Stimulated activated CD8-positive, alpha-beta memory T cell treated with anti-CD3 and anti-CD28 coated beads, Interleukin-12 subunit alpha, Interleukin-12 subunit beta, amount 100 ng/mL, for 24 hours (primary cell): Measurements from ENCODE around the gene KAT7.
"Not testable (repeated sequence)": the region's sequence is repeated elsewhere in the genome, so short reads cannot be mapped to it uniquely, and the experiment has no call there.

ENCODE experiments used
- DNase-seq: peaks from one replicate; pipeline ENCODE4 v3.0.0-alpha.2; 2020; ENCODE audit errors: extremely low read depth

Gene KAT7

DNA sequence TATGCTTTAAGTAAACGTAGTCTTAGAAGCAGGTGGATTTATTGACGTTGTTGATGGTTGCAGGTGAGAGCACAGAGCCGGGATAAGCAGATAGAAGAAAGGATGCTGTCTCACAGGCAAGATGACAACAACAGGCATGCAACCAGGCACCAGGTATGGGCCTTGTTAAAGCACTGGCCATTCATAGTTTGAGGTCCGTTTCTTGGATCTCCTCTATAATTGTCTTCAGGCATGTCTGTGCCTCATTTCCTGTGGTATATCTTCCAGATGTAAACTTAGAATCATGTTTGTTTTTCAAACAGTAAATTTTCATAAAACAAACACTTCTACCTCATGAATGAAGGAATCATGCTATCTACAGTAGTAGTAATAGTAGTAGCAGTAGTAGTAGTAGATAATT lies 20.6 kb downstream of the KAT7 start:
- DNase-seq, result no peak

DNA sequence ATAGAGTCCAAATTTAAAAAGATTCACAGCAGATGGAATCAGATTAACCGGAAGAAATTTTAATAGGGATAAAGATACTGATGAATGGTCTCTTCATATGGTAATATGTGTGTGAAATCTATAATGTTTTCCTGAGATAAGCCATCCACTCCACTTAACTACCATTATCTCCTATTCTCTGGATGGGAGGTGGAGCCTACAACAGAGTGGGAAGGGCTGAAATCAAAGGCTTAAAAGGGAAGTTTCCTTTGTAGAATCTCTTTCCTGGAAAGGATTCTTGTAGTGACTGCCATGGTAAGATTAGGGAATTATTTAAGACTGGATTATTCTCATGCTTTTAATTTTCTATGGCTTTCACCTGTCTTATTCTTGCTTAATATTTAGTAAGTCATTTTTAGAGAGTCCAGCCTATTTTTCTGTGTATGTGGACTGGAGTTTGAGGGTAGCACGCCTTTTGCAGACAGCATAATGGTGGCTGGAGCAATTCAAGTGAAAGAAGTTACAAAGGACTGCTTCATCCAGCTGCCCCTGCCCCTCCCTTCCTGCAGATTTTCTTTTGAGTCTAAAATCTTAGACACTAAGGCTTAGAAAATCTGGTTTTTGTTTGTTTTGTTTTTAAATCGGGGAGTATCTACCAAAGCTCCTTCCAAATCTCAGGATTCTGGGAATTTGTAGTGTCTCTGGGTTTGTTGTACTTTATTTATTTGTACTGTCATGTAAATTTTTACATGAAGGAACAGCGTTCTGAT lies 26.5 kb downstream of the KAT7 start:
- DNase-seq, result no peak

DNA sequence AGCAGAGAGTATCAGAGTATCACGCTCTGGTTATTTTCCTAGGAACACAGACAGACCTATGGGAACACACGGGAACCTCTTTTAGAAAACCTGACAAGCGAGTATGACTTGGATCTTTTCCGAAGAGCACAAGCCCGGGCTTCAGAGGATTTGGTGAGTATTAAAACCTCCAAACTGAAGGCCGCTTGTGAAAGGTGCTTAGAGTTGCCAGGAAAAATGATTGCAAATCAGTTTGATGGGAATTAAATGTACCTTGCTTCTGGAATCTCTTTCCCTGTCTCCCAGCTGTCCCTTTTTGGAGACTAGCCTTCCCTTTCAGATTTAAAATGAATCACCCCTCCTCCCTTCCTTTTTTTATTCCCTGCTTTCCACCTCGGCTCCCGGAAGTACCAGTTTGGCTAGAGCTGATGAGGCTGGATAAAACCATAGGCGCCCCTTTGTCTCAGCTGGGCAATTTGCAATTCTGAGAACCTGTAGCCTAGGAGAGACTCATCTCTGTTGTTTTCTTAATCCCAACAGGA lies 27.3 kb downstream of the KAT7 start:
- no peak for DNase-seq

DNA sequence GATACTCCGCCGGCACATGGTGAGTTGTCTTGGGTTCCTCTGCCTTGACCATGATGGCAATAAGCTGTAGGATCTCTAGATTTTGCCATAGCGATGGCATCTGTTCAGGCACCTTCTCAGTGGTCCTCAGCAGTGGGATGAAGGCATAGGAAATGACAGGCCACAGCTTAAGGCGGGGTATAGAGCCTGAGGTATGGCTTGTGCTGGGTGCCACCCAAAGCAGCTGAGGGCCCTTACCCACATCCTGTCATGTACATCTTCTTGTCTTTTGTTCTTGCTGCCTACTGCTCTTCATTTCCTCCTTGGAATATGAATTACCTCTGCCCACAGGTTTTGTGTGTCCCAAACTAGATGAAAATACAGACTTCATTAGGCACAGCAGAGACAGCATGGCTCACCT lies 29.5 kb downstream of the KAT7 start:
- peak; percentile 1 for DNase-seq

DNA sequence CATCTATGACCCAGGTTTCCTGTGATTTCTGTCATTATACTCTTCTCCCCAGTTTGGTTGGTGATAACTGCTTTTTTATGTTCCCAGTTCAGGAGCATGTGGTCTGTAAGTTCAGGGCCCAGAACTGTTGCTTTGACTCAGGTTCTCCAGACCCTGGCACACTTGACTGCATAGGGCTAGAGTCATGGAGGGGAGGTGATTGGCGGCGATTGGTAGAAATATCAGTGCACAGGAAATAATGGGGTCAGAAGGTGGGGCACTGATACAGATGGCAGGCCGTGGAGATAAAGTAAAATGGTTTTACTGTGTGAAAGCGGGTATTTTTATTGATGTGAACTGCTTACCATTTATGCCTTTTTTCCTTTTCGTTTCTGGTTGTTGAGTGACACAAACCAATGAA lies 30.7 kb downstream of the KAT7 start:
- DNase-seq, result no peak

DNA sequence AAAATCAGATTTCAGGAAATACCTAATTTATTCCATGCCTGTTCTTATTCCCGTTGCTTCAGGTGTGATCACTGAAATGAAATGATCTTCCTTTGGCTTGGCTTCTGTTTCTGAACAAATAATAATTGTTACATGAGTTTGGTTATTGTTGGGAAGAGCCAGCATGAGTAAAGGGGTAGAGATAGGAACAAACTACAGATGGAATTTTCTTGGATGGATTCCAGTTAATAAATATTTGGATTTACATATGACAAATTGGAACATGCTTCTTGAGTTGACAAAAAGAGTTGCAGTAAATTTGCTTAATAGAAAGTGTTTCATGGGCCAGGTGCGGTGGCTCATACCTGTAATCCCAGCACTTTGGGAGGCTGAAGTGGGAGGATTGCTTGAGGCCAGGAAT lies 31.2 kb downstream of the KAT7 start:
- no peak for DNase-seq

DNA sequence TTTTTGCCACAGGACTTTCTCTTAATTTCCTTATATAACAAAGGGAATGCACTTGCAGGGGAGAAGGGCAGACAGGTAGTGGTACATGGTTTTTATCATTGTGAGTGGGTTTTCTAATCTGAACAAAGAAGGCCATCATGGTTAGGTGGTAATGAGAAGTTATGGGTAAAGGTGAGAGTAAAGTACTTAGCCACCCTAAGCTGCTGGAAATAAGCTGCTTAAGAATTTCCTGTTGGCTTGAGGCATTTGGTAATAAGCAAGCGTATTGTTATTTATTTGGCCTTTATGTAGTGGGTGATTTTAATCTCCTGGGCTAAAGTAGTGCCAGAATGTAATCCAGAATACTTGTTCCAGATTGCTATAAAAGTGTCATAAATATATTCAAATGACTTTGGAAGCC lies 32.3 kb downstream of the KAT7 start:
- no peak for DNase-seq

DNA sequence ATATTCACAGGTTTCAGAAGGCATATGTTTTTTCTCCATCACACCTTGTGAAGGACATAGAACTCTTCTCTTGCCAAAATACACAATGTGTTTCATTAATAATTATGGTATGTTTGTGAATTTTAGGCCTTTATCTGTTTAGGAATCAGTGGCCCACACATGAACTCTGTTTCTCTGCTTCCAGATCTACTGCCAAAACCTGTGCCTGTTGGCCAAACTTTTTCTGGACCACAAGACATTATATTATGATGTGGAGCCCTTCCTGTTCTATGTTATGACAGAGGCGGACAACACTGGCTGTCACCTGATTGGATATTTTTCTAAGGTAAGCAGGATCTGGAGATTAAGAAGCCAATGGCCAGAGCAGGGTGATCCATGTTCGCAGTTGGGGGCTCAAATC lies 33.0 kb downstream of the KAT7 start:
- DNase-seq, result no peak

DNA sequence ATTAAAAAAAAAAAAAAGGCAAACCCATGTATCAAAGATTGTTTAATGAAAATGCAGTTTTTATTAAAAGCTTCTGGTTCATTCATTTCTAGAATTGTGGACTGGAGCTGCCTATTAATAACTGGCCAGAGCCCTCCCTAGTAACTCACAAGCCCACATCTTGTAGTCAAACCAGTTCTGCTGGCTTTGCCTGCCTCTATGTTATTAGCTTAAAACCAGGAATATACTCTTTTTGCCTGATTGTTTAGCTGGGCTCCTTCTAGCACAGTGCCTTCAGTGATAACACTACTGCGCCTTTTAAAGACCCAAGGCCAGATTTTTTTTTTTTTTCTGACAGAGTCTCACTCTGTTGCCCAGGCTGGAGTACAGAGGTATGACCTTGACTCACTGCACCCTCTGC lies 33.4 kb downstream of the KAT7 start:
- DNase-seq, result no peak

DNA sequence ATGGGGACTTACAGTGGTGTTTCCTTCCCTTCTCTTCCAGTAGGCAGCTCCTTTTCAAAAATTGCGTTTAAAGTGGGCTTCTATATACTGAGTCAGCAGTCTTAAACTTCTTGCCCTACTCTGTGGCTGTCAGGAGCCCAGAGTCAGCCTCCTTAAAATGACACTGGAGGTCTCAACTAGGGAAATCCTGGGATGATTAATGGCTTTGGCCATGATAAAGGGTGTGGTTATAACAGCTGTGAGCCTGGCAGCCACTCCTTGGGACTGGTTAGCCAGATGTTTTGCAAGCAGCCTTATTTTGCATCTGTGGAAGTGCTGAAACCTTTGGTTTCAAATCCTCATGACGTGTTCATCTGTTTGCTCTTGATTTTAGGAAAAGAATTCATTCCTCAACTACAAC lies 34.3 kb downstream of the KAT7 start:
- DNase-seq, result no peak

DNA sequence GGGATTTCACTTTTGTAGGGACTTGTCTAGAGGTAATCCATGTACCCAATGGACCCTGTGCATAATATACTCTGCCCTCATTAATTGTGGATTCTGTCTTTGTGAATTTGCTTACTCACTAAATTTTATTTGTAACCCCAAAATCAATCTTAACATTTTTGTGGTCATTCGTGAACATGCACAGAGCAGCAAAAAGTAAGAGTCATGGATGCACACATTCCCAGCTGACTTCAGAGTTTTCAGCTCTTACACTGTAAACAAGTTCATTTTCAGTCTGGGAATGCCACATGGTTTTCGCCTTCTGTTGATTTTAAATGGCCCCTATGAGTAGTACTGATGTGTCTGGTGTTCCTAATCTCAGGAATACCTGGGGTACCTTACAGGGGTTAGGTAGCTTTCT lies 35.1 kb downstream of the KAT7 start:
- DNase-seq, result no peak

DNA sequence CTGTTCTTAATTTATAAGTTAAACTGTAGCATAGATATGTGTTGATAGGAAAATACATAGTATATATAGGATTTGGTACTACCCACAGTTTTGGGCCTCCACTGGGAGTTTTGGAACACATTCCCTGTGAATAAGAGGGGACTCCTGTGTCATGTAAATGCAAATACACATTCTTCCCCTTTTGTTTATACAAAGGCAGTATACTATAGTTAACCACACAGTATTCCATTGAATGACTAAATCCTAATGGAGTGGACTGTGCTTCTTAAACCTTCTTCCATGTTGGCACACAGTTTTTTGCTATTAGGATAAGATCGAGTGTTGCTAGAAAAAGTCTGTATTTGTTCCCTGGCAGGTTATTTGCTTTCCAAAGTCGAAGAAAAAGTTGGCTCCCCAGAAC lies 37.2 kb downstream of the KAT7 start:
- DNase-seq, result no peak

DNA sequence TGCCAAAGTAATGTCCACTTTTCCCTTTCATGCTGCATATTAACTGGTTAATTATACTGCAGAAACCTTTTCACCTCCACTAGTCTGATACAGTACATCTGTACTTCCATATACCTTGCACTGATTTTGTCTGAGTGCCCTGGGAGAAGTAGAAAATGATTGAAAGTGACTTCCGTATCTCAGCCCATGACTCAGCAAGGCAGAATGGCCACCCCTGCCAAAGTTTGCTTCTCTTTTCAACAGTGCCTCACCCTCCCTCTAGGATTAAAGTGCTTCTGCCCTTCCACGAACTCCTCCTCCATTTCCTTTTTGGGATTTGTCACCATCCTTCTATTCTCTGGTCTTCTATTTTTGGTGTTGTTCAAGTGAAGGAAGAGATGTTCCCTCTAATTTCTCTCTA lies 39.8 kb downstream of the KAT7 start:
- not testable (repeated sequence) for DNase-seq

DNA sequence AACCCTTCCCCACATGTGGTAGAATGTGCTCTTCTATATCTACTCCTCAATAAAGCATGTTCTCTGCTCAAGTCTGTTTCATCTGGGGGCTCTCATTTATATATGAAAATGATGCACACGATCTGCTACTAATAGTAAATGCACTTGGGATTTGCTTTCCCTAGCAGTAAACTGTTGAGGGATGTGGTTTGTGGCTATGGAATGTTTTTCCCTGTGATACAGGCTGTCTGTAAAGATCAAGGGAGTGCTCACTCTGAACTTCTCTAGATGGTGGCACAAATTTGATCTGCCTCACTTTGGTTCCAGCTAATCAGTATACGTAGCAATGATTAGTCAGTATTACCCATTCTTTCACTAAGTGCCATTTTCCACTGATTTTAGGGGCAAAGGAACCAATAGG lies 40.5 kb downstream of the KAT7 start:
- DNase-seq, result no peak

DNA sequence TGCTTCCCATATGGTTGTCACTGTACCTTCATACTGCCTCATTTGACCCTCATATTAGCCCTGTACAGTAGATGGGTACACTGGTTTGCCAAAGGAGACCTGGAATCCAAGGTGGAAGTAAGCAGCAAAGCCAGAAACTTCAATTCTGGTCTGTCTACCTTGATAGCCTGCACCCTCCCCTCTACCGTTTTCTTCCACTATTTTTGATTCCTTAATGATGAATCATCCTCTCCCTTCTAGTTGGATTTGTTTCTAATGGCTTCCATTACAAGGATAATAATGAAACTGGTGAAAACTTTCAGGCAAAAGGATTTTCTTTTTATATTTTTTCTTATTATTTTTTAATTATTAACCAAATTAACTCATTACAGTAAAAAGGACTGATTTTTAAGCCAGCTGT lies 42.1 kb downstream of the KAT7 start:
- DNase-seq, result no peak

DNA sequence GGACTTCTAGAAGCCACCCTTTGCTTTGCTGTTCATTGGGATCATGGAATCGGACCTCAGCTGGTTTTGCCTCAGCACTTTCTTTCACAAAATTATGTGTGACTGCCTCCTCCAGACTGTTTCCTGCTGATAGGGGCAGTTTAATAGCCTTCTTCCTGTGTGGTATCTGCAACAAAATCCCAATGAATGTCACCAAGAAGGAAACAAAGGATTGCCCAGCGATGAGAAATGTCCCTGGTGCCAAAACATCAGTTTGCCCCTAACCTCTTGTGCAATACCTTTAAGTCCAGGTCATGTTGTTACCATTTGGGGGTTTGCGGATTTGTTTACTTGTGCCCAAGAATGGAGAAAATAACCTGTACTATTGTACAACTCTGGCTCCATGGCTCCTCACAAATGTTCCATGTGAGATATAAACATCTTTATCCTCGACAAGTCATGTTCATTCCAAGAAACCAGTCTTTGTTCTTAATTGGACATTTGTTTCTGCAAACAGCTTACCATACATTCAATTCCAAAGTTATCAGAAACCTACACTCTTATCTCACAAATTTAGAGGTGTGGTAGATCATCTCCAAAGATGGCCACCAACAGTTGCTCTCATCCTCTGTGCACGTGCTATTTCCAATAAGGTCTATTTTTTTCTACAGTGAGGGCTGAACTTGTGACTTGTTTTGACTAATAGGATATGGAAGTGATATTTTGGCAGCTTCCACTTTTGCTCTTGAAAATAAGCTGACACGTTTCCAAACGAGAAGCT lies 44.5 kb downstream of the KAT7 start:
- no peak for DNase-seq

DNA sequence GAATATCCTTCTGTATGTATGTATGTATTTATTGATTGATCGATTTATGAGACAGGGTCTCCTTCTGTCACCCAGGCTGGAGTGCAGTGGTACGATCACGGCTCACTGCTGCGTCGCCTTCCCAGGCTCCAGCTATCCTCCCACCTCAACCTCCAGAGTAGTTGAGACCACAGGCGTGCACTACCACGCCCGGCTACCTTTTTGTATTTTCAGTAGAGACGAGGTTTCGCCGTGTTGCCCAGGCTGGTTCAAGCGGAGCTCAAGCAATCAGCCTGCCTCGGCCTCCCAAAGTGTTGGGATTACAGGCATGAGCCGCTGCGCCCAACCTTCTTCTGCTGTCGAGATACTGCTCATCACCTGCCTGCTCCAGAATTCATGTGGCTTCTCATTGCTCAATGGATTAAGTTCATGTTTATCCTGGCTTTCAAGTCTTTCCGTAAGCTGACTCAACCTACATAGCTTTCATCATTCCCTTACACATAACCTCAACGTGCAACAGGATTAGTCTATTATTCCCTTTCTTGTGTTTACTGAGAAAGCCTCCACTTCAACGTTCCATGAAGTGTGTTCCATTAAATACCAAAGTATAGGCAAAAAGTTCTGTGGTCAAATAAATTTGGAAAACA lies 45.8 kb downstream of the KAT7 start:
- no peak for DNase-seq

DNA sequence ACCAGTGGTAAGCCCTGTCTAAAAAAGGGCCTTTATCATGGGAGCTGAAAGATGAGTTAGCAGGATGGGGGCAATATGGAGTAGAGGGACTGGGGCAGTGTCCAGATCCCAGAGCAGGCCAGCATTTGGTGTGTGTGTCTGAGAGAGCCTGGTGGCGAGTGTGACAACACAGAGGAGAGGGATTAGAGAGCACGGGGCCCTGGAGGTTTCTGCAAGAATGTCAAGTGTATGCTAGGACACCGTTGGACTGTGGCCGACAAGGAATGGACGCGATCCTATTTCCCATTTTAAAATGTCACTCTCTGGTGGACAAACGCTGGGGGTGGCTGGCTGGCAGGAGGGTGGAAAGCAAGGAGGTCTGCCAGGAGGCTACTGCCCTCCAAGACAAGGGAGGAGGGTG lies 47.0 kb downstream of the KAT7 start:
- DNase-seq, result no peak

DNA sequence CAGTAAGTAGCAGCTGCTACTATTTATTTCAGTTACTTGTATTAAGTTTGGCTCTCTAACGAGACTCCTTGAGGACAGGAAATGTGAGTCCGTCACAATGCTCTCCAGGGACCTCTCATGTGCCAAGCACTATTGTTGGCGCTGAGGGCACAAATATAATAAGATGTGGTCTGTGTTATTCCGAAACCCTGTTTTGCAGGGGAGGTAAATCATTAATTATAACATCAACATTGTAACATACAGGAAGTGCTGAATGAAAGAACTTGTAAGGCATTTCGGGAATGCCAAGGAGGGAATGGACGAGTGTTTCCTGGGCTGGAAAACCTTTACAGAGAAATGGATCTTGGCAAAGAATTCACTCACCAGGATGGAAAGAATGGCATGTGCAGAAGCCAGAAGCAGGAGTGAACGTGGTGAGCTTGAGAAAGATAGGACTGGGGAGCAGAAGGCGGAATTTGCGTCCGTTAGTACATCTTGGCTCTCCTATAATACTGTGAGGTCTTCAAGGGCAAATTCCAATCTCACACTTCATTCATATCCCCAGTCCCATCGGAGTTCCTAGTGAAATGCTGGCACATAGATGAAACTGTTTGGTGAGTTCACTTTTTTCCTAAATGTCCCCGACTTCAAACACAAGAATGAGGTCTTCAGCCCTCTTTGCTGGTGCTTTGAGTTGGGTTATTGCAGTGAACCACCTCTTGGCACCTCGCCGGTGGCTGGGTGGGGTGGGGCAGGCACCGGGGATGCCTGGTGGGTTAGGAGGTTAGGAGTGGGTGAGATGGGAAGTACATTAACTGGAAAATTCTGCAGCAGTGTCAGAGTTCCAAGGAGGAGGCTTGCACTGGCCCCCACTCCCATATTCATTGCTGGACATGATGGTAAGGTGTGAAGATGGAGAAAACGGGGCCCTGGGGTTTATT lies 47.9 kb downstream of the KAT7 start:
- no peak for DNase-seq

DNA sequence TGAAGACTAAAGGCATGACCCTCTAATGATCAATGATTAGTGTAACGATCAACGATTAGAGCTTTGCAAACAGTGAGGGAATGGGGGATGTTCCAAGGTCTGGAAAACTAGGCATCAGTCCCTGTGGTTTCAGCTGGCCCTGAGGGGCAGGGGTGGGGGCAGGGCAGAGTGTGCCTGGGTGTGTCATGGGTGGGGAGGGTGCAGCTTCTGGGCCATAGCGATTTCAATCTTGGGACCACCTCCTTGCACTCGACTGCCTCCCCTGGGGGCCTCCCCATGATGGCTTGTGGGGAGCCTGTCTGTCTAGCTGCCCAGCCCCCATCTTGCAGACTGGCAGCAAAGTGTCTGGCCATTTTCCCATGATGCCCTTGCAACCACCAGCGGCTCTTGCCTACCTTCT lies 51.0 kb downstream of the KAT7 start:
- DNase-seq, result no peak

DNA sequence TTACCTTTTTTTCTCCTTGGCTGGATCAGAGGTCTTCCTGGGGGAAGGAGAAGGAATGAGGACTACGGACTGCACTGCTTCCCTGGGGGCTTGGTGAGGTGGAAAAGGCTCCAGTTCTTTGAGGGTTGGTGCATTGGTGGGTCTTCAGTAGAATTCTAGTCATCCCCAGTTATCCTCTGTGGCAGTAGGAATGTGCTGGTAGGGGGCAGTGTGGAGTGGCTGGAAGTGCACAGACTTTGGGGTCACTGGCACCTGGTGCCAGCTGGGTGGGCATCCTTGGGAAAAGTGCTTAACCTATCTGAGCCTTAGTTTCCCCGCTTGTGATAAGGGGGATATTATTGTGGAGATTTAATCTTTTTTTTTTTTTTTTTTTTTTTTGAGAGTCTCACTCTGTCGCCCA lies 53.1 kb downstream of the KAT7 start:
- DNase-seq, result no peak

DNA sequence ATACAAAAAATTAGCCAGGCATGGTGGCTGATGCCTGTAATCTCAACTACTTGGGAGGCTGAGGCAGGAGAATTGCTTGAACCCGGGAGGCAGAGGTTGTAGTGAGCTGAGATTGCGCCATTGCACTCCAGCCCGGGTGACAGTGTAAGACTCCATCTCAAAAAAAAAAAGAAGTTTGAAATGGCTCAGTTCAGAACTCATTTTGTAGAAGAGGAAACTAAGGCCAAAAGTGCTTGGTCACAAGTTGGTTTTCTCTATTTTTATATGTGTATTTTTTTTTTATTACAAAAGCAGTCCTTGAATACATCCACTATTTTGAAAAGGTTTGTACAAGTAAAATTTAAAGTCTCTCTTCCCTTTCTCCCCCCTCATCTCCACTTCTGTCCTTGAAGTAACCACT lies 53.9 kb downstream of the KAT7 start:
- no peak for DNase-seq
